Hepatocyte (in vitro differentiated cells): ENCODE results near the gene PAF1. TPM values are rescaled to one million over a fixed set of nuclear protein-coding genes. Genes with fewer than 3 reads are reported as not detected.

ENCODE experiments used
- DNase-seq: peaks from one replicate; pipeline ENCODE4 v3.0.0-alpha.2; 2016; ENCODE audit warnings: low spot score
- H2AFZ ChIP-seq: fragments of 200-600 bp; sonication (generic); 2 replicates; pipeline ENCODE4 v1.6.0; 2016; ENCODE audit warnings: antibody characterized with exemption, mild to moderate bottlenecking
- H3K27ac ChIP-seq: fragments of 200-600 bp; sonication (generic); 2 replicates; pipeline ENCODE4 v1.5.1; 2016; ENCODE audit warnings: mild to moderate bottlenecking
- H3K27me3 ChIP-seq: fragments of 200-600 bp; sonication (generic); 2 replicates; pipeline ENCODE4 v1.6.1; 2016
- H3K36me3 ChIP-seq: fragments of 200-600 bp; sonication (generic); replicated peaks from 2 replicates; pipeline ENCODE4 v1.5.1; 2016; ENCODE audit warnings: low read depth; ENCODE audit not compliant: insufficient read depth
- H3K4me1 ChIP-seq: fragments of 200-600 bp; sonication (generic); 2 replicates; pipeline ENCODE4 v1.5.1; 2016; ENCODE audit warnings: mild to moderate bottlenecking, moderate library complexity; ENCODE audit not compliant: insufficient read depth
- H3K4me2 ChIP-seq: fragments of 200-600 bp; sonication (generic); 2 replicates; pipeline ENCODE4 v1.6.0; 2016
- H3K4me3 ChIP-seq: fragments of 200-600 bp; sonication (generic); 2 replicates; pipeline ENCODE4 v1.5.1; 2016; ENCODE audit warnings: mild to moderate bottlenecking
- H3K79me2 ChIP-seq: fragments of 200-600 bp; sonication (generic); 2 replicates; pipeline ENCODE4 v1.6.0; 2017; ENCODE audit warnings: mild to moderate bottlenecking
- H3K9me2 ChIP-seq: fragments of 200-600 bp; sonication (generic); replicated peaks from 2 replicates; pipeline ENCODE4 v1.6.0; 2017; ENCODE audit warnings: mild to moderate bottlenecking; ENCODE audit not compliant: insufficient read depth
- H3K9me3 ChIP-seq: fragments of 200-600 bp; sonication (generic); 2 replicates; pipeline ENCODE4 v1.5.1; 2016; ENCODE audit warnings: low read depth, mild to moderate bottlenecking
- H4K20me1 ChIP-seq: fragments of 200-600 bp; sonication (generic); 2 replicates; pipeline ENCODE4 v1.6.0; 2016; ENCODE audit warnings: mild to moderate bottlenecking; ENCODE audit not compliant: insufficient read depth, poor library complexity, severe bottlenecking
- EZH2 ChIP-seq: fragments of 200-600 bp; sonication (generic); IDR thresholded peaks from 2 replicates; pipeline ENCODE4 v1.6.1; 2016; ENCODE audit warnings: antibody characterized with exemption, mild to moderate bottlenecking, borderline replicate concordance
- EZH2phosphoT487 ChIP-seq: fragments of 200-600 bp; sonication (generic); IDR thresholded peaks from one replicate; pipeline ENCODE4 v1.6.1; 2018; ENCODE audit warnings: antibody characterized with exemption, mild to moderate bottlenecking, low read depth, moderate library complexity; ENCODE audit not compliant: unreplicated experiment, severe bottlenecking
- WGBS: methylation state at CpG from one replicate; pipeline ENCODE4 v1.1.6; 2016; ENCODE audit warnings: low lambda C conversion rate; ENCODE audit errors: missing lambda C conversion rate; 5-methylcytosine and 5-hydroxymethylcytosine counted together
- polyA plus RNA-seq: library from polyadenylated mRNA; unstranded; fragments of >200 nt; fragmentation: Nextera tagmentation; extraction: Ambion mirVana; gene quantifications from 2 replicates; pipeline ENCODE4 v1.2.1, GENCODE V29; 2016
- total RNA-seq: library from RNA; depleted of rRNA; stranded (reverse); fragments of >200 nt; gene quantifications from 2 replicates; pipeline ENCODE4 v1.2.3, GENCODE V29; 2014
- TF ChIP-seq, protein P1 (sequence below): fragments of 200-600 bp; sonication (generic); IDR thresholded peaks from 2 replicates; pipeline ENCODE4 v1.5.1; 2016; ENCODE audit warnings: antibody characterized with exemption, mild to moderate bottlenecking; ENCODE audit not compliant: poor library complexity

The PAF1 gene
- total and polyA plus RNA-seq, 2 experiments from 2014 or later: 30.4 to 54.4 TPM

DNA sequence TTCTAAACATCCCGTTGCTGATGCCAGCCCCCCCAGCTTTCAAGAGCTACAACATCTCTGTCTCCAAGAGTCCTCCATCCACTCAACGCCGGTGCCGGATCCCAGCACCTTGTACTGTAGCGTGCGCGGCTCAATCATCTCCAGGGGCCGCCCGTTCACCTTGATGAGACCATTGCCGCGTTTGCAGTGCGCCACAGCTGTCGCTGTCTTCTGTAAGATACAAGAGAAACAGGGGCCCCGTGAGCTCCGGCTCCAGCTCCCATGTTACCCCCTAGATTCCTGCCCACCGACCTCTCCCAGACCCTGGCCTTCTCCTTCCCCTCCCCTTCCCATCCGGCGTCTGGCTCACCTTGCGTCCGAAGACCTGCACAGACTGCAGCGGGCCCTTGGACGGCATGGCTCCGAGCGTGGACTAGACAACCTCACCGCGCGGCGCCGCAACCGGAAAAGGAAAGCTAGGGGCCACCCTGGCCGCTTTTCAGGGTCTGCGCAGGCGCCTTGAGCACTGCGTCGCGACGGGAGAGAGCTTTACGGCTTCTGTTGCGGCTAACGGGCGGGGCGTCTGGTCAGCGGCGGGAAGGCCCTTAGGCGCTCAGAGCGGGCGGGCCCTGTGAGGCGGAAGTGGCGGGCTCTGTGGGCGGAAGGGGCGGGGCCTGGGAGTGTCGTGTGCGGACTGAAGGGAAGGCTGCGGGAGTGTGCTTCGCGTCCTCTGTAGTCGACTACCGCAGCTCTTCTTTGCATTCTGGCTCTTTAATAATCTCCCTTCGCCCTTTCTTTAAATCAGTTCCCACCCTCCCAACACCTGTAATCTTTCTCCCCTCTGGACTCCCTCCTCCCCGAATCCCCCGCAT lies 44.8 kb upstream of the PAF1 start, which contains the start of gene RPS16:
Gene RPS16 (minus strand): TSS at position 451 of the 851 bp plus-strand sequence. CDS start 54 bp downstream, at position 397.
- Histone ChIP-seq H3K79me2 (peaks cover 28% of the 10 kb centered on the region), H3K4me1 (peaks cover 18% of the 10 kb centered on the region), H2AFZ (peak within 1 kb of the TSS; percentile 5), H3K9me3 (no peaks in the 10 kb centered on the region), H3K9me2 (no peaks in the 10 kb centered on the region), H3K27me3 (no peaks in the 10 kb centered on the region), H3K36me3 (peaks cover 5% of the 10 kb centered on the region), H3K4me3 (peak within 1 kb of the TSS; percentile 79), H3K4me2 (peak within 1 kb of the TSS; percentile 95), H3K27ac (peak within 1 kb of the TSS; percentile 92), H4K20me1 (peaks cover 18% of the 10 kb centered on the region)
- WGBS: 1% methylated on average over 55 of the region's 61 CpGs
- peak; percentile 100 for DNase-seq
- no peak for TF ChIP-seq EZH2
- TF ChIP-seq EZH2phosphoT487: no peak
- TF ChIP-seq, protein P1, sequence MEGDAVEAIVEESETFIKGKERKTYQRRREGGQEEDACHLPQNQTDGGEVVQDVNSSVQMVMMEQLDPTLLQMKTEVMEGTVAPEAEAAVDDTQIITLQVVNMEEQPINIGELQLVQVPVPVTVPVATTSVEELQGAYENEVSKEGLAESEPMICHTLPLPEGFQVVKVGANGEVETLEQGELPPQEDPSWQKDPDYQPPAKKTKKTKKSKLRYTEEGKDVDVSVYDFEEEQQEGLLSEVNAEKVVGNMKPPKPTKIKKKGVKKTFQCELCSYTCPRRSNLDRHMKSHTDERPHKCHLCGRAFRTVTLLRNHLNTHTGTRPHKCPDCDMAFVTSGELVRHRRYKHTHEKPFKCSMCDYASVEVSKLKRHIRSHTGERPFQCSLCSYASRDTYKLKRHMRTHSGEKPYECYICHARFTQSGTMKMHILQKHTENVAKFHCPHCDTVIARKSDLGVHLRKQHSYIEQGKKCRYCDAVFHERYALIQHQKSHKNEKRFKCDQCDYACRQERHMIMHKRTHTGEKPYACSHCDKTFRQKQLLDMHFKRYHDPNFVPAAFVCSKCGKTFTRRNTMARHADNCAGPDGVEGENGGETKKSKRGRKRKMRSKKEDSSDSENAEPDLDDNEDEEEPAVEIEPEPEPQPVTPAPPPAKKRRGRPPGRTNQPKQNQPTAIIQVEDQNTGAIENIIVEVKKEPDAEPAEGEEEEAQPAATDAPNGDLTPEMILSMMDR: no peak

DNA sequence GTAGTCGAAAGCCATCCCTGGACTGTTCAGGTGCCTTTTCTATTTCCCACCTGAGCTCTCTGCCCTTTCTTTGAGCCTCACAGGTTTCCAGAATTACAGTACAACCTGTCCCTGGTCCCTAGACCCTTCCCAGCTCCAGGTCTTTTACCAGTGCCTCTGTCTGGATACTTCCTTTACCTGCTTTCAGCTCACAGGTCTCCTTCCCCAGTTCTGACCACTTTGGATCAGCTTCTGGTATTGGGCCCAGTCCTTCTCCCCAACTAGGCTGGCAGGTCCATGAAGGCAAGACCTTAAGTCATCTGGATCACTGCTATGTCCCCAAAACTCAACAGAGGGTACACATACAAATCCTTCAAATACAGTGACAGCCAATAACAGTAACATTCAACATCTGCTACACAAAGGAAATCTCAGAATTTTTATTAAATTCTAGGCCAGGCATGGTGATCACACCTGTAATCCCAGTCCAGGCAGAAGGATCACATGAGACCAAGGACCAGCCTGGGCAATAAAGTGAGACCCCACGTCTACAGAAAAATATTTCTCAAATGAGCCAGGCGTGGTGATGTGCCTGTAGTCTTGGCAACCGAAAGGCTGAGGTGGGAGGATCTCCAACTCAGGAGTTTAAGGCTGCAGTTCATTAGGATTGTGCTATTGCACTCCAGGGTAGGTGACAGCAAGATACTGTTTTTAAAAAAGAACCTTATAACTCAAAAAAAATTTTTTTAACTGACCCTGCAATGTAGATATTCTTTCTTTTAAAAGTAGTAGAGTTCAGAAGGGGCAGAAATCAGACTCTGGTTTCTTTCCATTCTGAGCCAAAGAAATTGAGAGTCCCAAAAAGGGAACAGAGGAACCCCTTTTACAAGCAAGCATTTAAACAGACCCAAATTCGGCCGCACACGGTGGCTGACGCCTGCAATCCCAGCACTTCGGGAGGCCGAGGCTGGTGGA lies 43.5 kb upstream of the PAF1 start:
- Histone ChIP-seq H2AFZ (no peak overlapping the region), H3K4me3 (peak overlapping the region; percentile 79), H3K27me3 (no peaks in the 10 kb centered on the region), H4K20me1 (peaks cover 18% of the 10 kb centered on the region), H3K79me2 (peaks cover 28% of the 10 kb centered on the region), H3K9me2 (no peaks in the 10 kb centered on the region), H3K4me2 (peak overlapping the region; percentile 95), H3K36me3 (peaks cover 5% of the 10 kb centered on the region), H3K9me3 (no peaks in the 10 kb centered on the region), H3K4me1 (peaks cover 18% of the 10 kb centered on the region), H3K27ac (peak overlapping the region; percentile 89)
- WGBS: 70% methylated on average over 10 of the region's 10 CpGs
- DNase-seq: no peak
- TF ChIP-seq, protein P1: no peak
- TF ChIP-seq EZH2phosphoT487 (no peak), EZH2 (no peak)

DNA sequence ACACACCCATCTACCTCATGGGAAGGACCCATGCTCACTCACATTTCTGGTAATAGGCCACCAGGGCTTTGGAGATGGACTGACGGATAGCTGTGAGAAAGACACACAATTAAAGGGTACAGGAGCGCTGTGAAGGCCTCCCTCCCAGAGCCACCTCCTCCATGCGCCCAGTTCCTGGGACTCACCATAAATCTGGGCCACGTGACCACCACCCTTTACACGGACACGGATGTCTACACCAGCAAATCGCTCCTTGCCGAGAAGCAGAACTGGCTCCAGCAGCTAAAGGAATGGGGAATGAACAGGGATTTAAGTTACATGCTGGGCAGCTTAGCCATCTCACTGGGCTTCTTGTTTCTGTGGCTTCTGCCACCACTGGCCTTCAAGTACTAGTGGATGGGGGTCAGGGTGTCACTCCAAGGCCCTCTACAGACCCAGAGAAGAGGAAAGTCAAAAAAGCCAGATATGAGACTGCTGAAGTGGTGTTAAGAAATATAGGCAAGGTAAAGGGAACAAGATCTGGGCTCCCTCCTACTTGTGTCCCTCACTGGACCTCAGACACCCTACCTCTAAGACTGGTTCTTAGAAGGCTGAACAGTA lies 42.7 kb upstream of the PAF1 start:
- H3K79me2 ChIP-seq: peaks cover 28% of the 10 kb centered on the region
- no peak for TF ChIP-seq EZH2
- no peak for TF ChIP-seq EZH2phosphoT487
- TF ChIP-seq, protein P1: no peak
- peaks cover 18% of the 10 kb centered on the region for H4K20me1 ChIP-seq
- H3K9me3 ChIP-seq: no peaks in the 10 kb centered on the region
- peak overlapping the region; percentile 89 for H3K27ac ChIP-seq
- H3K4me2 ChIP-seq: peak overlapping the region; percentile 95
- H3K27me3 ChIP-seq: no peaks in the 10 kb centered on the region
- peaks cover 5% of the 10 kb centered on the region for H3K36me3 ChIP-seq
- no peak for DNase-seq
- peaks cover 26% of the 10 kb centered on the region for H3K4me1 ChIP-seq
- no peaks in the 10 kb centered on the region for H3K9me2 ChIP-seq
- WGBS: 96% methylated on average over 8 of the region's 8 CpGs
- no peak overlapping the region for H2AFZ ChIP-seq
- no peak overlapping the region for H3K4me3 ChIP-seq
